GM19043 (cell line): Measurements from ENCODE around the gene CIAO2A.
"Not testable (repeated sequence)": the region's sequence is repeated elsewhere in the genome, so short reads cannot be mapped to it uniquely, and the experiment has no call there.

Source experiments
- ATAC-seq: cut with Tn5 transposase; IDR thresholded peaks from one replicate; pipeline ENCODE4 v1.9.1; 2021; ENCODE audit warnings: low read depth; ENCODE audit not compliant: unreplicated experiment

CIAO2A gene

GRCh38 chr15:64072812-64073211, 20.8 kb downstream of the CIAO2A start:
- ATAC-seq: no peak

- no peak for ATAC-seq
Measured at GRCh38 chr15:64071931-64072765, 21.5 kb downstream of the CIAO2A start.

GRCh38 chr15:64070965-64071851, 22.4 kb downstream of the CIAO2A start:
- ATAC-seq: no peak

- ATAC-seq: no peak
Measured at GRCh38 chr15:64070106-64070505, 23.5 kb downstream of the CIAO2A start.

- ATAC-seq: no peak
Measured at GRCh38 chr15:64068133-64068532, 25.5 kb downstream of the CIAO2A start.

GRCh38 chr15:64067564-64068030, 26.0 kb downstream of the CIAO2A start:
- ATAC-seq: no peak

GRCh38 chr15:64066451-64066850, 27.2 kb downstream of the CIAO2A start:
- ATAC-seq: no peak

- ATAC-seq: no peak
Measured at GRCh38 chr15:64060716-64061115, 32.9 kb downstream of the CIAO2A start.

GRCh38 chr15:64059104-64059503, 34.5 kb downstream of the CIAO2A start:
- ATAC-seq: not testable (repeated sequence)

GRCh38 chr15:64058279-64058678, 35.4 kb downstream of the CIAO2A start:
- ATAC-seq: no peak

- not testable (repeated sequence) for ATAC-seq
Measured at GRCh38 chr15:64053674-64054073, 40.0 kb downstream of the CIAO2A start.

GRCh38 chr15:64052925-64053491, 40.6 kb downstream of the CIAO2A start:
- no peak for ATAC-seq

- ATAC-seq: no peak
Measured at GRCh38 chr15:64051407-64052259, 42.0 kb downstream of the CIAO2A start.

GRCh38 chr15:64051093-64051402, 42.6 kb downstream of the CIAO2A start:
- no peak for ATAC-seq

- ATAC-seq: no peak
Measured at GRCh38 chr15:64050281-64051092, 43.2 kb downstream of the CIAO2A start.

GRCh38 chr15:64048781-64049460, 44.7 kb downstream of the CIAO2A start:
- no peak for ATAC-seq

- ATAC-seq: no peak
Measured at GRCh38 chr15:64046421-64047153, 47.1 kb downstream of the CIAO2A start, which contains the start of gene DAPK2. DAPK2 (minus strand) TSS chr15:64046485; CDS start chr15:64040261, 6,224 bp downstream.

- no peak for ATAC-seq
Measured at GRCh38 chr15:64045774-64046420, 47.7 kb downstream of the CIAO2A start.
